Bronchial epithelial cell (primary cell): ENCODE measurements around the gene CTDSPL. TPM values are rescaled to one million over a fixed set of nuclear protein-coding genes. Genes with fewer than 3 reads are reported as not detected.

Source experiments
- DNase-seq: peaks from one replicate; pipeline ENCODE4 v3.0.0-alpha.2; 2010; ENCODE audit warnings: low read depth
- FAIRE-seq: peaks from 2 replicates; lab custom pipeline; 2011; peaks lifted over from hg19 to GRCh38; lab: Jason Lieb, UNC
- H3K27me3 ChIP-seq: 2 replicates; pipeline ENCODE4 v1.5.1; 2011; ENCODE audit warnings: low read length; ENCODE audit not compliant: control insufficient read depth, insufficient read depth
- H3K36me3 ChIP-seq: 2 replicates; pipeline ENCODE4 v1.5.1; 2011; ENCODE audit warnings: low read length; ENCODE audit not compliant: control insufficient read depth, insufficient read depth
- H3K4me3 ChIP-seq: 2 replicates; pipeline ENCODE4 v1.5.1; 2011; ENCODE audit warnings: mild to moderate bottlenecking, low read depth, low read length, control low read depth
- total RNA-seq: library from RNA; depleted of rRNA; stranded (reverse); fragments of >200 nt; gene quantifications from 2 replicates; pipeline ENCODE4 v1.2.1, GENCODE V29; 2014
- TF ChIP-seq, protein P1 (sequence below): IDR thresholded peaks from 2 replicates; pipeline ENCODE4 v1.5.1; 2011; ENCODE audit warnings: mild to moderate bottlenecking, moderate library complexity, low read length, control low read depth, inconsistent platforms; ENCODE audit not compliant: insufficient read depth, severe bottlenecking

CTDSPL gene
- total RNA-seq, 1 donor from 2014 or later: 80.6 TPM

DNA sequence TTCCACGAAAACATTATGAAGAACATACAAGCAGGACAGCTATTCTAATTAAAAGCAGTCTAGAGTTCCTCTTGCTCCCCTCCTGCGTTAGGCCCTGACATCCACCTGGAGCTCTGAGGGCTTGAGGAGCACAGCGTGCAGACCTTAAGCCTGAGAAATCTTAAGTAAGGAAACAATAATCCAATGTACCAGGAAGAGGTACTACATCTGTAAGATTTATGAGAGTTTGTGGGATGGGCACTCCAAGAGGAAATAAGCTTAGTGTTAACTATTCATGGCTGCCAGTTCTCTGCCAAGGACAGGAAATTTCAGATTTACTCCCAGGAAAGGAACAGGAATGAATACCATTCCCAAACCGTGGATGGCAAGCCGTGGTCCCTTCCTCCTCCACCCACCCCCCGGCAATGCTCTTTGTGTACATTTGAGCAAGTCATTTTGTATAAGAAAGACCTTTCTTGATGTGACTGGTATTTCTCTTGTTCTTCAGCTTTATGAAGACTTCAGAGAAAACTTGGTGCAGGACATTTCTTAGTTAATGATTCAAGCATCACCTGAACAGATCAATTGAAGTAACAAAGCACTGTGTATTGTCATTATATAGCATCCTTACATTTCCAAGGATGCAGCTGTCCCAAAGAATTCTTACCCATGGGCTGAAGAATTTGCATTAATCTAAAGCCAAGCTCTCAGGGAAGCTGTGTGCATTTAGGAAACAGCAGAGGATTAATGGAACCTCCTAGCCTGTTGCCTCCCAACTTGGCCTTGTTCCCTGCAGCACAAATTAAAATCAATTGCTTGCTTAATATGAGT lies 100.1 kb downstream of the CTDSPL start:
- DNase-seq: no peak
- no peak overlapping the region for H3K4me3 ChIP-seq
- TF ChIP-seq, protein P1, sequence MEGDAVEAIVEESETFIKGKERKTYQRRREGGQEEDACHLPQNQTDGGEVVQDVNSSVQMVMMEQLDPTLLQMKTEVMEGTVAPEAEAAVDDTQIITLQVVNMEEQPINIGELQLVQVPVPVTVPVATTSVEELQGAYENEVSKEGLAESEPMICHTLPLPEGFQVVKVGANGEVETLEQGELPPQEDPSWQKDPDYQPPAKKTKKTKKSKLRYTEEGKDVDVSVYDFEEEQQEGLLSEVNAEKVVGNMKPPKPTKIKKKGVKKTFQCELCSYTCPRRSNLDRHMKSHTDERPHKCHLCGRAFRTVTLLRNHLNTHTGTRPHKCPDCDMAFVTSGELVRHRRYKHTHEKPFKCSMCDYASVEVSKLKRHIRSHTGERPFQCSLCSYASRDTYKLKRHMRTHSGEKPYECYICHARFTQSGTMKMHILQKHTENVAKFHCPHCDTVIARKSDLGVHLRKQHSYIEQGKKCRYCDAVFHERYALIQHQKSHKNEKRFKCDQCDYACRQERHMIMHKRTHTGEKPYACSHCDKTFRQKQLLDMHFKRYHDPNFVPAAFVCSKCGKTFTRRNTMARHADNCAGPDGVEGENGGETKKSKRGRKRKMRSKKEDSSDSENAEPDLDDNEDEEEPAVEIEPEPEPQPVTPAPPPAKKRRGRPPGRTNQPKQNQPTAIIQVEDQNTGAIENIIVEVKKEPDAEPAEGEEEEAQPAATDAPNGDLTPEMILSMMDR: no peak
- H3K36me3 ChIP-seq: peaks cover 9% of the 10 kb centered on the region
- H3K27me3 ChIP-seq: no peaks in the 10 kb centered on the region
- FAIRE-seq: no peak

- FAIRE-seq (no peak), DNase-seq (no peak)
- no peaks in the 10 kb centered on the region for H3K27me3 ChIP-seq
- peaks cover 8% of the 10 kb centered on the region for H3K36me3 ChIP-seq
- no peak overlapping the region for H3K4me3 ChIP-seq
- TF ChIP-seq, protein P1: no peak
Measured at GRCh38 chr3:37963016-37963415, 101.3 kb downstream of the CTDSPL start.

- Histone ChIP-seq H3K27me3 (no peaks in the 10 kb centered on the region), H3K4me3 (no peak overlapping the region), H3K36me3 (peaks cover 7% of the 10 kb centered on the region)
- TF ChIP-seq, protein P1: no peak
- FAIRE-seq: no peak
- DNase-seq: no peak
Measured at GRCh38 chr3:37963635-37964034, 102.0 kb downstream of the CTDSPL start.

- TF ChIP-seq, protein P1: no peak
- FAIRE-seq (no peak), DNase-seq (no peak)
- Histone ChIP-seq H3K4me3 (no peak overlapping the region), H3K36me3 (peaks cover 5% of the 10 kb centered on the region), H3K27me3 (no peaks in the 10 kb centered on the region)
Measured at GRCh38 chr3:37964146-37964545, 102.5 kb downstream of the CTDSPL start.

DNA sequence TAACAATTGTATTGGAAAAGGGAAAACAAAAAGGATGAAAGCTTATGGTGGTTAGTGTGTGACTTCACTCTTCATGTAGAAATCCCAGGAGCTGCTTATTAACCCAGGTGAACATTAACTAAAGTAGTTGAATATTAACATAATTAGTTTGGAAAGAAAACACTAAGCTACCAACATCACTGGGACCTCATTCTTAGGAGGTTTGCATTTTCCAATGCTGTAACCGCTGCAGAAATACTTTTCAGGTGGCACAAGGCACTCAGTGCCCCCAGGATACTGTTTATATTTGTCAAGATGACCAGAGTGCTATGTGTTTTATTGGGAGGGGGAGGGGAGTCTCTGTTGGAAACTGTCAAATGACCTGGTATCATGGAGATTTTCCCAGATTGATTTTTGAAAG lies 103.0 kb downstream of the CTDSPL start:
- DNase-seq: no peak
- Histone ChIP-seq H3K4me3 (no peak overlapping the region), H3K27me3 (no peaks in the 10 kb centered on the region), H3K36me3 (peaks cover 7% of the 10 kb centered on the region)
- FAIRE-seq: no peak
- TF ChIP-seq, protein P1: no peak
